A673 (cell line): ENCODE data around the gene NUDT13. TPM values are rescaled to one million over a fixed set of nuclear protein-coding genes. Genes with fewer than 3 reads are reported as not detected.
"Not testable (repeated sequence)": the region's sequence is repeated elsewhere in the genome, so short reads cannot be mapped to it uniquely, and the experiment has no call there.

Experiments
- BruUV-seq: library from RNA; stranded (reverse); fragments of 400-500 nt; replicated peaks from 2 replicates; lab custom pipeline; 2021; lab: Mats Ljungman, UMichigan
- CTCF ChIA-PET: fragments of 300-600 bp; sonication (Branson Sonifier 250); formaldehyde crosslinking; loops from one replicate; lab custom pipeline; 2022; ENCODE audit warnings: antibody characterized with exemption; lab: Charles Lee
- POLR2A ChIA-PET: fragments of 300-600 bp; sonication (Branson Sonifier 250); formaldehyde crosslinking; loops from one replicate; lab custom pipeline; 2022; ENCODE audit warnings: antibody characterized with exemption; ENCODE audit not compliant: low non-redundant PET; lab: Charles Lee
- DNase-seq: peaks from one replicate; pipeline ENCODE4 v3.0.0-alpha.2; 2015; ENCODE audit warnings: low spot score
- H3K27ac ChIP-seq: fragments of 200-600 bp; sonication (generic); 2 replicates; pipeline ENCODE4 v1.5.1; 2016; ENCODE audit warnings: mixed run types, low read depth, mild to moderate bottlenecking, mixed read lengths, antibody characterized with exemption, low read length; ENCODE audit not compliant: poor library complexity, severe bottlenecking
- H3K27me3 ChIP-seq: fragments of 200-600 bp; sonication (generic); replicated peaks from 2 replicates; pipeline ENCODE4 v1.6.1; 2017; ENCODE audit warnings: mixed run types, low read depth, mild to moderate bottlenecking, mixed read lengths, antibody characterized with exemption, low read length; ENCODE audit not compliant: insufficient read depth, poor library complexity
- H3K36me3 ChIP-seq: fragments of 200-600 bp; sonication (generic); 2 replicates; pipeline ENCODE4 v1.6.1; 2016; ENCODE audit warnings: mixed run types, mild to moderate bottlenecking, mixed read lengths, antibody characterized with exemption, low read length; ENCODE audit not compliant: insufficient read depth, poor library complexity, severe bottlenecking
- H3K4me1 ChIP-seq: fragments of 200-600 bp; sonication (generic); 2 replicates; pipeline ENCODE4 v1.6.1; 2017; ENCODE audit warnings: mixed run types, mild to moderate bottlenecking, mixed read lengths, antibody characterized with exemption, low read length; ENCODE audit not compliant: insufficient read depth, poor library complexity, severe bottlenecking
- H3K4me3 ChIP-seq: fragments of 200-600 bp; sonication (generic); 2 replicates; pipeline ENCODE4 v1.5.1; 2016; ENCODE audit warnings: low read depth, mixed run types, mild to moderate bottlenecking, mixed read lengths, low read length; ENCODE audit not compliant: poor library complexity, severe bottlenecking
- H3K9me3 ChIP-seq: fragments of 200-600 bp; sonication (generic); 2 replicates; pipeline ENCODE4 v1.6.1; 2016; ENCODE audit warnings: mixed run types, low read depth, mild to moderate bottlenecking, mixed read lengths, antibody characterized with exemption, low read length; ENCODE audit not compliant: poor library complexity, severe bottlenecking
- EZH2 ChIP-seq: fragments of 200-600 bp; sonication (generic); IDR thresholded peaks from 2 replicates; pipeline ENCODE4 v1.6.1; 2017; ENCODE audit warnings: borderline replicate concordance, low read depth, mild to moderate bottlenecking, mixed read lengths, antibody characterized with exemption, low read length; ENCODE audit not compliant: poor library complexity, severe bottlenecking
- intact Hi-C: fragments of 100-400 bp; cut with micrococcal nuclease; formaldehyde crosslinking; loops from one replicate; pipeline ENCODE4 v1.10.0; 2022; ENCODE audit not compliant: unreplicated experiment
- total RNA-seq: library from RNA; stranded (reverse); gene quantifications from 2 replicates; pipeline ENCODE4 v1.2.3, GENCODE V29; 2021
- TF ChIP-seq, protein P1 (sequence below): fragments of 300-800, 200-600 bp; sonication (generic); conservative IDR thresholded peaks from 2 replicates; pipeline ENCODE4 v1.5.1; 2017; ENCODE audit warnings: low read depth, mild to moderate bottlenecking, antibody characterized with exemption, low read length, moderate library complexity, mixed read lengths

Gene NUDT13
- total RNA-seq, 1 experiment from 2014 or later: 2.0 TPM

DNA sequence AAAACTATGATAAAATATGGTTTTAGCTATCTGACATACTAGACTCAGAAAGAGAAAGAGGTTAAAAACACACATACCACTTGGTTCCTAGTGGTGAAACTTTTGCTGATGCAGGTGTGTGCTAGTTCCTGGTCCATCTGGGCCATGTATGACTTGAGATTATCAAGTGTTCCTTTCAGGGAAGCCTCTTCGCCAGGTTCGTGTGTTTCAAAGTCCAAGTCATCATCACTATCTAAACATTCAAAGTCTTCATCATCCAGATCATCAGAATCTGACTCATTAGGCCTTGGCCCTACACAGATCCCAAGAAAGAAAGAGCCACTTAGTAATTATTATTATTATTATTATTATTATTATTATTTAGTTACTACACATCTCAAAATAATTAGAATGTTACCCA, 26.4 kb downstream of the NUDT13 start:
- Histone ChIP-seq H3K27me3 (no peaks in the 10 kb centered on the region), H3K27ac (no peak overlapping the region), H3K4me3 (no peak overlapping the region), H3K36me3 (peaks cover 68% of the 10 kb centered on the region), H3K9me3 (no peaks in the 10 kb centered on the region), H3K4me1 (peaks cover 5% of the 10 kb centered on the region)
- CTCF ChIA-PET: no interaction called here
- no TSS peak for BruUV-seq
- POLR2A ChIA-PET: no interaction called here
- DNase-seq: no peak
- no peak for TF ChIP-seq EZH2
- TF ChIP-seq, protein P1, sequence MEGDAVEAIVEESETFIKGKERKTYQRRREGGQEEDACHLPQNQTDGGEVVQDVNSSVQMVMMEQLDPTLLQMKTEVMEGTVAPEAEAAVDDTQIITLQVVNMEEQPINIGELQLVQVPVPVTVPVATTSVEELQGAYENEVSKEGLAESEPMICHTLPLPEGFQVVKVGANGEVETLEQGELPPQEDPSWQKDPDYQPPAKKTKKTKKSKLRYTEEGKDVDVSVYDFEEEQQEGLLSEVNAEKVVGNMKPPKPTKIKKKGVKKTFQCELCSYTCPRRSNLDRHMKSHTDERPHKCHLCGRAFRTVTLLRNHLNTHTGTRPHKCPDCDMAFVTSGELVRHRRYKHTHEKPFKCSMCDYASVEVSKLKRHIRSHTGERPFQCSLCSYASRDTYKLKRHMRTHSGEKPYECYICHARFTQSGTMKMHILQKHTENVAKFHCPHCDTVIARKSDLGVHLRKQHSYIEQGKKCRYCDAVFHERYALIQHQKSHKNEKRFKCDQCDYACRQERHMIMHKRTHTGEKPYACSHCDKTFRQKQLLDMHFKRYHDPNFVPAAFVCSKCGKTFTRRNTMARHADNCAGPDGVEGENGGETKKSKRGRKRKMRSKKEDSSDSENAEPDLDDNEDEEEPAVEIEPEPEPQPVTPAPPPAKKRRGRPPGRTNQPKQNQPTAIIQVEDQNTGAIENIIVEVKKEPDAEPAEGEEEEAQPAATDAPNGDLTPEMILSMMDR: no peak
- intact Hi-C loops: no loop called here

DNA sequence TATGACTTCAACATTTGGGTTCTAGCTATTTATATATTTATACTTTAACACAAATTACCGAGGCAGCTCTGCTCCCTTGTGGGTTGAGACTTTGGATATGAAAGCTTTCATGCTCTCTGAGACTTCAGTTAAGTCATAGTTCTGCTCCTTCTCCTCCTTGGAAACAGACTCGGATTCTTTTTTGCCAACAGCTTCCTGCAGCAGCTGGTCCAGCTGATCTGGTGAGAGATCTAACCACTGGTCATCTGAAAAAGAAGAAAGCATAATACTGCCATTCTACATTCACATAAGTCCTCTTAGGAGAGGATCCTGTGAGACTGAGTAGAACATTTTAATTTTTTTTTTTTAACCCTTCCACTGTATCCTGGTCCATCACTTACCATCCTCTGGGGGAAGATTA, 29.0 kb downstream of the NUDT13 start:
- Histone ChIP-seq H3K27ac (no peak overlapping the region), H3K4me3 (no peak overlapping the region), H3K4me1 (no peaks in the 10 kb centered on the region), H3K27me3 (no peaks in the 10 kb centered on the region), H3K36me3 (peaks cover 61% of the 10 kb centered on the region), H3K9me3 (no peaks in the 10 kb centered on the region)
- POLR2A ChIA-PET: interaction anchor here (0.7 kb wide), 1 partner anchor 206 kb away, joined by 6 read pairs; no protein-coding TSS in a partner anchor
- CTCF ChIA-PET: no interaction called here
- DNase-seq: no peak
- no peak for TF ChIP-seq EZH2
- TF ChIP-seq, protein P1: no peak
- intact Hi-C loops: no loop called here
- BruUV-seq: no TSS peak

GRCh38 chr10:73141603-73142002, 31.3 kb downstream of the NUDT13 start:
- H3K36me3 ChIP-seq: peaks cover 54% of the 10 kb centered on the region
- H3K4me1 ChIP-seq: no peaks in the 10 kb centered on the region
- no TSS peak for BruUV-seq
- ChIA-PET POLR2A (no interaction called here), CTCF (no interaction called here)
- H3K9me3 ChIP-seq: no peaks in the 10 kb centered on the region
- H3K27ac ChIP-seq: no peak overlapping the region
- no peaks in the 10 kb centered on the region for H3K27me3 ChIP-seq
- H3K4me3 ChIP-seq: no peak overlapping the region
- TF ChIP-seq, protein P1: no peak
- no peak for TF ChIP-seq EZH2
- no peak for DNase-seq
- intact Hi-C loops: no loop called here

DNA sequence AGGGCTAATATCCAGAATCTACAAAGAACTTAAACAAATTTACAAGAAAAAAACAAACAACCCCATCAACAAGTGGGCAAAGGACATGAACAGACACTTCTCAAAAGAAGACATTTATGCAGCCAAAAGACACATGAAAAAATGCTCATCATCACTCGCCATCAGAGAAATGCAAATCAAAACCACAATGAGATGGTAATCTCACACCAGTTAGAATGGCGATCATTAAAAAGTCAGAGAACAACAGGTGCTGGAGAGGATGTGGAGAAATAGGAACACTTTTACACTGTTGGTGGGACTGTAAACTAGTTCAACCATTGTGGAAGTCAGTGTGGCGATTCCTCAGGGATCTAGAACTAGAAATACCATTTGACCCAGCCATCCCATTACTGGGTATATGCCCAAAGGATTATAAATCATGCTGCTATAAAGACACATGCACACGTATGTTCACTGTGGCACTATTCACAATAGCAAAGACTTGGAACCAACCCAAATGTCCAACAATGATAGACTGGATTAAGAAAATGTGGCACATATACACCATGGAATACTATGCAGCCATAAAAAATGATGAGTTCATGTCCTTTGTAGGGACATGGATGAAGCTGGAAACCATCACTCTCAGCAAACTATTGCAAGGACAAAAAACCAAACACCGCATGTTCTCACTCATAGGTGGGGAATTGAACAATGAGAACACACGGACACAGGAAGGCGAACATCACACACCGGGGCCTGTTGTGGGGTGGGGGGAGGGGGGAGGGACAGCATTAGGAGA, 40.6 kb downstream of the NUDT13 start:
- H3K27ac ChIP-seq, BruUV-seq, H3K4me3 ChIP-seq, H3K27me3 ChIP-seq, CTCF ChIA-PET, H3K9me3 ChIP-seq, H3K4me1 ChIP-seq, DNase-seq, intact Hi-C loops, POLR2A ChIA-PET: not testable (repeated sequence)
- H3K36me3 ChIP-seq: peaks cover 55% of the 10 kb centered on the region
